ENCODE measurements around the gene NUMB. TPM values are rescaled to one million over a fixed set of nuclear protein-coding genes. Genes with fewer than 3 reads are reported as not detected.

The NUMB gene
- total RNA-seq, 2 donors from 2014 or later, result 79.9 to 85.2 TPM

GRCh38 chr14:73253721-73254120 lies 204.6 kb downstream of the NUMB start:
- no peak overlapping the region for H3K27ac Mint-ChIP-seq
- 88 to 95% methylated on average over 11 to 12 of the region's 12 CpGs for WGBS, 2 experiments (ENCODE audit: insufficient coverage in 1 of 2, insufficient read length in 1 of 2)

DNA sequence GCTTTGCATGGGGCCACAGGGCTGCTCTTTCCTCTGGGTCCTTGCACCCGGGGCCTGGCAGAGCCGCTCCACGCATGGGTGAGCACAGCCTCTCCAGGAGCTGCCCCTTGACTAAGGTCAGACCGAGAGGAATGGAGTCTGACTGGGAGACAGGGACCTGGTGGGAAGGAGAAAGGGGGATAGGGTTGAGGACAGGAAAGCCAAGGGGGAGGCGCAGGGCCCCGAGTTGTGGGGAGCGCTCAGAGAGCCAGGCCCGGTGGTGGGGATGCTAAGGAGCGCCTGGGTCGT lies 205.1 kb downstream of the NUMB start:
- Histone ChIP-seq H3K27me3 (ENCODE audit: control insufficient read depth, insufficient read depth, low read length, poor library complexity, severe bottlenecking) (no peaks in the 10 kb centered on the region), H3K9ac (ENCODE audit: extremely low read depth, low read length, poor library complexity, severe bottlenecking) (no peak overlapping the region), H3K27ac (ENCODE audit: low read depth, low read length) (no peak overlapping the region), H3K36me3 (ENCODE audit: control insufficient read depth, insufficient read depth, low read length) (no peaks in the 10 kb centered on the region), H3K4me3 (ENCODE audit: low read length) (no peak overlapping the region), H3K4me1 (ENCODE audit: control insufficient read depth, insufficient read depth, low read length) (no peaks in the 10 kb centered on the region), H3K9me3 (ENCODE audit: control insufficient read depth, low read length) (no peaks in the 10 kb centered on the region)
- Mint-ChIP-seq H3K27me3 (ENCODE audit: insufficient read depth) (no peaks in the 10 kb centered on the region), H3K9me3 (no peaks in the 10 kb centered on the region), H3K36me3 (ENCODE audit: low read depth) (peaks cover 4% of the 10 kb centered on the region), H3K27ac (no peak overlapping the region), H3K4me3 (no peak overlapping the region), H3K4me1 (no peaks in the 10 kb centered on the region)
- 87 to 100% methylated on average over 2 to 10 of the region's 10 CpGs for WGBS, 2 experiments (ENCODE audit: insufficient coverage in 1 of 2, insufficient read length in 1 of 2)
- DNase-seq, result no peak
- no peak for TF ChIP-seq CTCF (conservative IDR thresholded peaks at IDR 0.05)

More at GRCh38 chr14:73253721-73254120, 204.6 kb downstream of the NUMB start:
- no peak overlapping the region for H3K9ac ChIP-seq (ENCODE audit: extremely low read depth, low read length, poor library complexity, severe bottlenecking)
- no peaks in the 10 kb centered on the region for H3K9me3 ChIP-seq (ENCODE audit: control insufficient read depth, low read length)
- DNase-seq, result no peak
- H3K4me3 ChIP-seq (ENCODE audit: low read length), result no peak overlapping the region
- H3K27me3 Mint-ChIP-seq (ENCODE audit: insufficient read depth), result no peaks in the 10 kb centered on the region
- no peaks in the 10 kb centered on the region for H3K36me3 ChIP-seq (ENCODE audit: control insufficient read depth, insufficient read depth, low read length)
- H3K27ac ChIP-seq (ENCODE audit: low read depth, low read length), result no peak overlapping the region
- H3K36me3 Mint-ChIP-seq (ENCODE audit: low read depth), result peaks cover 4% of the 10 kb centered on the region
- no peak for TF ChIP-seq CTCF (conservative IDR thresholded peaks at IDR 0.05)
- H3K4me3 Mint-ChIP-seq, result no peak overlapping the region
- no peaks in the 10 kb centered on the region for H3K9me3 Mint-ChIP-seq
- H3K4me1 Mint-ChIP-seq, result no peaks in the 10 kb centered on the region
- H3K4me1 ChIP-seq (ENCODE audit: control insufficient read depth, insufficient read depth, low read length), result no peaks in the 10 kb centered on the region
- H3K27me3 ChIP-seq (ENCODE audit: control insufficient read depth, insufficient read depth, low read length, poor library complexity, severe bottlenecking), result no peaks in the 10 kb centered on the region

GRCh38 chr14:73252491-73253322 lies 205.6 kb downstream of the NUMB start:
- Mint-ChIP-seq H3K4me1 (no peaks in the 10 kb centered on the region), H3K27me3 (ENCODE audit: insufficient read depth) (no peaks in the 10 kb centered on the region), H3K36me3 (ENCODE audit: low read depth) (peaks cover 4% of the 10 kb centered on the region), H3K27ac (no peak overlapping the region), H3K9me3 (no peaks in the 10 kb centered on the region), H3K4me3 (no peak overlapping the region)
- H3K36me3 ChIP-seq (ENCODE audit: control insufficient read depth, insufficient read depth, low read length), result no peaks in the 10 kb centered on the region
- no peak overlapping the region for H3K9ac ChIP-seq (ENCODE audit: extremely low read depth, low read length, poor library complexity, severe bottlenecking)
- H3K9me3 ChIP-seq (ENCODE audit: control insufficient read depth, low read length), result no peaks in the 10 kb centered on the region
- H3K4me1 ChIP-seq (ENCODE audit: control insufficient read depth, insufficient read depth, low read length), result no peaks in the 10 kb centered on the region
- H3K27ac ChIP-seq (ENCODE audit: low read depth, low read length), result no peak overlapping the region
- TF ChIP-seq CTCF (conservative IDR thresholded peaks at IDR 0.05), result no peak
- 88 to 93% methylated on average over 18 to 29 of the region's 29 CpGs for WGBS, 2 experiments (ENCODE audit: insufficient coverage in 1 of 2, insufficient read length in 1 of 2)
- no peak overlapping the region for H3K4me3 ChIP-seq (ENCODE audit: low read length)
- H3K27me3 ChIP-seq (ENCODE audit: control insufficient read depth, insufficient read depth, low read length, poor library complexity, severe bottlenecking), result no peaks in the 10 kb centered on the region
- DNase-seq, result no peak
